Stimulated activated CD4-positive, alpha-beta T cell treated with anti-CD3 and anti-CD28 coated beads, Interleukin-1b, Interleukin-23, amount 100 ng/mL, for 4 hours (primary cell): ENCODE results near the gene NUDT3.
"Not testable (repeated sequence)": the region's sequence is repeated elsewhere in the genome, so short reads cannot be mapped to it uniquely, and the experiment has no call there.

ENCODE experiments used
- DNase-seq, 2 donors: peaks; one replicate each; pipeline ENCODE4 v3.0.0-alpha.2; 2020; ENCODE audit warnings: low read depth in 2 of 2

Gene NUDT3

GRCh38 chr6:34285448-34286164, 106.9 kb downstream of the NUDT3 start:
- DNase-seq = no peak

GRCh38 chr6:34284563-34285447, 107.7 kb downstream of the NUDT3 start:
- no peak for DNase-seq

- no peak for DNase-seq
These were observed 110.7 kb downstream of the NUDT3 start for GRCh38 chr6:34281702-34282334.

GRCh38 chr6:34280216-34280615, 112.3 kb downstream of the NUDT3 start:
- no peak for DNase-seq

GRCh38 chr6:34278833-34279232, 113.6 kb downstream of the NUDT3 start:
- DNase-seq = no peak

GRCh38 chr6:34277763-34278112, 114.7 kb downstream of the NUDT3 start:
- no peak for DNase-seq

- DNase-seq = no peak
These were observed 115.3 kb downstream of the NUDT3 start for GRCh38 chr6:34276881-34277762.

- no peak for DNase-seq
These were observed 116.3 kb downstream of the NUDT3 start for GRCh38 chr6:34276191-34276590.

- no peak for DNase-seq
These were observed 117.2 kb downstream of the NUDT3 start for GRCh38 chr6:34275128-34275804.

- DNase-seq = no peak
These were observed 118.3 kb downstream of the NUDT3 start for GRCh38 chr6:34274129-34274528.

- no peak for DNase-seq
These were observed 119.1 kb downstream of the NUDT3 start for GRCh38 chr6:34273242-34273805.

GRCh38 chr6:34272013-34272926, 120.2 kb downstream of the NUDT3 start:
- DNase-seq = no peak

- DNase-seq = not testable (repeated sequence)
These were observed 122.7 kb downstream of the NUDT3 start for GRCh38 chr6:34269658-34270341.

GRCh38 chr6:34269132-34269531, 123.3 kb downstream of the NUDT3 start:
- not testable (repeated sequence) for DNase-seq

GRCh38 chr6:34267746-34268145, 124.7 kb downstream of the NUDT3 start:
- no peak for DNase-seq

GRCh38 chr6:34263484-34263883, 129.0 kb downstream of the NUDT3 start:
- DNase-seq = not testable (repeated sequence)

GRCh38 chr6:34260576-34261267, 131.7 kb downstream of the NUDT3 start:
- DNase-seq = no peak

GRCh38 chr6:34259529-34260069, 132.9 kb downstream of the NUDT3 start:
- DNase-seq = no peak
